HK-2 (cell line): Measurements from ENCODE around the gene COG4.

ENCODE experiments used
- DNase-seq: peaks from one replicate; pipeline ENCODE4 v3.0.0-alpha.2; 2018; ENCODE audit not compliant: unreplicated experiment

Gene COG4

GRCh38 chr16:70434484-70435260, 88.7 kb downstream of the COG4 start:
- no peak for DNase-seq

- no peak for DNase-seq
These were observed 89.8 kb downstream of the COG4 start for GRCh38 chr16:70433458-70434103.

- DNase-seq = no peak
These were observed 90.5 kb downstream of the COG4 start for GRCh38 chr16:70432723-70433457.

- DNase-seq = no peak
These were observed 91.0 kb downstream of the COG4 start for GRCh38 chr16:70432356-70432722.

GRCh38 chr16:70430667-70431536, 92.5 kb downstream of the COG4 start:
- peak; percentile 46 for DNase-seq
